ENCODE measurements around the gene CELF4. TPM values are rescaled to one million over a fixed set of nuclear protein-coding genes. Genes with fewer than 3 reads are reported as not detected.
A peak's percentile ranks its signal among the peaks of the same experiment; 100 is the strongest.

CELF4 gene
- polyA plus RNA-seq, 1 experiment: not detected

- Histone ChIP-seq H3K27me3 (ENCODE audit: control insufficient read depth, insufficient read depth, low read length) (peaks cover 22% of the 10 kb centered on the region), H3K9me3 (ENCODE audit: control insufficient read depth, insufficient read depth, low read length) (no peaks in the 10 kb centered on the region), H3K27ac (ENCODE audit: low read depth, low read length) (no peak overlapping the region), H3K4me3 (ENCODE audit: low read depth, low read length) (no peak overlapping the region)
- TF ChIP-seq CTCF (IDR thresholded peaks at IDR 0.05; ENCODE audit: low read depth, low read length): no peak
- ChIA-PET CTCF (interaction anchor here (0.6 to 0.7 kb wide), 2 partner anchors 124 to 864 kb away, joined by 3 to 4 read pairs; no protein-coding TSS in a partner anchor), POLR2A (no interaction called here)
- DNase-seq (ENCODE audit: low read depth, low spot score): no peak
Measured at GRCh38 chr18:37534627-37535026, 31.0 kb downstream of the CELF4 start.

GRCh38 chr18:37533647-37534584 is 31.7 kb downstream of the CELF4 start:
- ChIA-PET POLR2A (no interaction called here), CTCF (interaction anchor here (0.6 to 1.2 kb wide), 4 partner anchors 123 to 863 kb away, joined by 3 to 7 read pairs (median 4); no protein-coding TSS in a partner anchor)
- Histone ChIP-seq H3K4me3 (ENCODE audit: low read depth, low read length) (no peak overlapping the region), H3K27ac (ENCODE audit: low read depth, low read length) (no peak overlapping the region), H3K9me3 (ENCODE audit: control insufficient read depth, insufficient read depth, low read length) (no peaks in the 10 kb centered on the region), H3K27me3 (ENCODE audit: control insufficient read depth, insufficient read depth, low read length) (peaks cover 21% of the 10 kb centered on the region)
- peak; percentile 34 for TF ChIP-seq CTCF (IDR thresholded peaks at IDR 0.05; ENCODE audit: low read depth, low read length)
- no peak for DNase-seq (ENCODE audit: low read depth, low spot score)

- TF ChIP-seq CTCF (IDR thresholded peaks at IDR 0.05; ENCODE audit: low read depth, low read length): no peak
- CTCF ChIA-PET: interaction anchor here (0.6 to 1.2 kb wide), 3 partner anchors 25 to 147 kb away, joined by 3 to 7 read pairs (median 4); no protein-coding TSS in a partner anchor
- no peak for DNase-seq (ENCODE audit: low read depth, low spot score)
- no peak overlapping the region for H3K4me3 ChIP-seq (ENCODE audit: low read depth, low read length)
- no peak overlapping the region for H3K27ac ChIP-seq (ENCODE audit: low read depth, low read length)
- POLR2A ChIA-PET: no interaction called here
- peaks cover 11% of the 10 kb centered on the region for H3K27me3 ChIP-seq (ENCODE audit: control insufficient read depth, insufficient read depth, low read length)
- H3K9me3 ChIP-seq (ENCODE audit: control insufficient read depth, insufficient read depth, low read length): no peaks in the 10 kb centered on the region
Measured at GRCh38 chr18:37532917-37533316, 32.7 kb downstream of the CELF4 start.

- peaks cover 19% of the 10 kb centered on the region for H3K27me3 ChIP-seq (ENCODE audit: control insufficient read depth, insufficient read depth, low read length)
- no peak overlapping the region for H3K4me3 ChIP-seq (ENCODE audit: low read depth, low read length)
- no peak for DNase-seq (ENCODE audit: low read depth, low spot score)
- TF ChIP-seq CTCF (IDR thresholded peaks at IDR 0.05; ENCODE audit: low read depth, low read length): no peak
- no peak overlapping the region for H3K27ac ChIP-seq (ENCODE audit: low read depth, low read length)
- H3K9me3 ChIP-seq (ENCODE audit: control insufficient read depth, insufficient read depth, low read length): no peaks in the 10 kb centered on the region
- CTCF ChIA-PET: no interaction called here
- POLR2A ChIA-PET: no interaction called here
Measured at GRCh38 chr18:37529863-37530262, 35.7 kb downstream of the CELF4 start.

GRCh38 chr18:37529296-37529695 is 36.3 kb downstream of the CELF4 start:
- H3K4me3 ChIP-seq (ENCODE audit: low read depth, low read length): no peak overlapping the region
- H3K9me3 ChIP-seq (ENCODE audit: control insufficient read depth, insufficient read depth, low read length): no peaks in the 10 kb centered on the region
- ChIA-PET CTCF (no interaction called here), POLR2A (no interaction called here)
- TF ChIP-seq CTCF (IDR thresholded peaks at IDR 0.05; ENCODE audit: low read depth, low read length): no peak
- peaks cover 23% of the 10 kb centered on the region for H3K27me3 ChIP-seq (ENCODE audit: control insufficient read depth, insufficient read depth, low read length)
- H3K27ac ChIP-seq (ENCODE audit: low read depth, low read length): no peak overlapping the region
- no peak for DNase-seq (ENCODE audit: low read depth, low spot score)

Data from AG04450 (cell line).